BJ (cell line): ENCODE results near the gene ZNF888. TPM values are rescaled to one million over a fixed set of nuclear protein-coding genes. Genes with fewer than 3 reads are reported as not detected.

Source experiments
- polyA plus RNA-seq: library from polyadenylated mRNA; depleted of rRNA; stranded (reverse); fragments of >200 nt; gene quantifications from 2 replicates; pipeline ENCODE4 v1.2.3, GENCODE V29; 2011; rRNA removed
- small RNA-seq: library from RNA; depleted of rRNA; stranded (forward); fragments of <200 nt; gene quantifications from one replicate; pipeline ENCODE3, GENCODE V24; 2012; ENCODE audit warnings: low replicate concordance, low read depth; ENCODE audit not compliant: insufficient read length

Gene ZNF888
- polyA plus RNA-seq, 1 experiment = 1.1 TPM

Small RNAs within 50 kb of the gene (small RNA-seq; reads per million reads assigned to genes)
- gene ZNF320 = not detected

Other genes with a start within 250 kb of the ZNF888 start
- gene ZNF611, start 188.4 kb downstream of the ZNF888 start, polyA plus RNA-seq = 2.4 and 3.8 TPM in 2 replicates
- gene ZNF600, start 136.6 kb downstream of the ZNF888 start, polyA plus RNA-seq = 3.0 and 3.6 TPM in 2 replicates
- gene ZNF28, start 101.8 kb downstream of the ZNF888 start, polyA plus RNA-seq = 6.4 and 11.7 TPM in 2 replicates
- gene ZNF468, start 65.8 kb downstream of the ZNF888 start, polyA plus RNA-seq = 11.1 and 13.8 TPM in 2 replicates
- 7.9 and 8.4 TPM in 2 replicates for gene ZNF320, start 25.8 kb downstream of the ZNF888 start, polyA plus RNA-seq
- gene ZNF816, start 39.5 kb upstream of the ZNF888 start, polyA plus RNA-seq = 1.9 and 3.0 TPM in 2 replicates
- gene ERVV-1, start 90.5 kb upstream of the ZNF888 start, polyA plus RNA-seq = not detected in 2 replicates
- not detected in 2 replicates for gene ERVV-2, start 121.3 kb upstream of the ZNF888 start, polyA plus RNA-seq
- gene ZNF160, start 180.0 kb upstream of the ZNF888 start, polyA plus RNA-seq = 9.0 and 11.5 TPM in 2 replicates
- gene ZNF415, start 209.5 kb upstream of the ZNF888 start, polyA plus RNA-seq = 4.6 and 6.3 TPM in 2 replicates
- gene ZNF347, start 235.6 kb upstream of the ZNF888 start, polyA plus RNA-seq = 2.0 and 4.2 TPM in 2 replicates